Choroid plexus epithelial cell (primary cell): ENCODE measurements around the gene PHF11.

ENCODE experiments used
- DNase-seq: peaks from one replicate; pipeline ENCODE4 v3.0.0-alpha.2; 2010; ENCODE audit warnings: low read depth
- H3K4me3 ChIP-seq: 2 replicates; pipeline ENCODE4 v1.5.1; 2011; ENCODE audit warnings: low read depth, mild to moderate bottlenecking, control low read depth, low read length, moderate library complexity
- CTCF ChIP-seq: conservative IDR thresholded peaks from 2 replicates; pipeline ENCODE4 v1.5.1; 2011; ENCODE audit warnings: low read depth, mild to moderate bottlenecking, control low read depth, inconsistent platforms, low read length, moderate library complexity

The PHF11 gene

GRCh38 chr13:49533011-49533410 lies 37.3 kb downstream of the PHF11 start:
- H3K4me3 ChIP-seq = no peak overlapping the region
- TF ChIP-seq CTCF = no peak
- DNase-seq = no peak

GRCh38 chr13:49533591-49534269 lies 38.0 kb downstream of the PHF11 start:
- no peak overlapping the region for H3K4me3 ChIP-seq
- DNase-seq = no peak
- TF ChIP-seq CTCF = no peak

GRCh38 chr13:49536144-49536873 lies 40.6 kb downstream of the PHF11 start:
- no peak for TF ChIP-seq CTCF
- DNase-seq = no peak
- H3K4me3 ChIP-seq = no peak overlapping the region

GRCh38 chr13:49538404-49538803 lies 42.7 kb downstream of the PHF11 start:
- TF ChIP-seq CTCF = no peak
- H3K4me3 ChIP-seq = no peak overlapping the region

GRCh38 chr13:49539313-49539712 lies 43.6 kb downstream of the PHF11 start:
- H3K4me3 ChIP-seq = no peak overlapping the region
- TF ChIP-seq CTCF = no peak
- DNase-seq = peak; percentile 66

More at GRCh38 chr13:49538404-49538803, 42.7 kb downstream of the PHF11 start:
- DNase-seq = no peak

GRCh38 chr13:49539746-49540145 lies 44.0 kb downstream of the PHF11 start:
- no peak for TF ChIP-seq CTCF
- no peak overlapping the region for H3K4me3 ChIP-seq
- DNase-seq = no peak
